Measurements from ENCODE around the gene RPH3AL. TPM values are rescaled to one million over a fixed set of nuclear protein-coding genes. Genes with fewer than 3 reads are reported as not detected.

Gene RPH3AL
- total and polyA plus RNA-seq, 2 of the 8 experiments (the other 6 are each of a cell fraction or from before 2014, with no cell fraction given) = 5.6 to 5.8 TPM

- no peak for FAIRE-seq
- no peak for DNase-seq (ENCODE audit: low read depth in 1 of 2, low spot score in 2 of 2)
- Histone ChIP-seq H3K4me3 (ENCODE audit: extremely low read depth in 1 of 4, insufficient read depth in 2 of 4, low read depth in 3 of 4, low read length in 4 of 4) (no peak overlapping the region), H3K23ac (ENCODE audit: insufficient read length) (no peak overlapping the region), H3K79me1 (ENCODE audit: low read depth, low read length) (no peaks in the 10 kb centered on the region), H2BK15ac (ENCODE audit: low read length) (no peak overlapping the region), H3K79me2 (ENCODE audit: control insufficient read depth in 1 of 2, insufficient read depth in 2 of 2, low read length in 2 of 2) (no peaks in the 10 kb centered on the region), H2AFZ (ENCODE audit: low read length) (no peak overlapping the region), H3K23me2 (ENCODE audit: low read depth, low read length) (no peaks in the 10 kb centered on the region), H3K36me3 (ENCODE audit: control insufficient read depth in 2 of 4, insufficient read depth in 4 of 4, low read length in 3 of 4) (no peaks in the 10 kb centered on the region), H3K18ac (ENCODE audit: extremely low read depth, low read length) (no peak overlapping the region), H2BK12ac (ENCODE audit: low read depth, low read length) (no peak overlapping the region), H4K91ac (replicated peaks; ENCODE audit: insufficient read length, low read length) (no peak overlapping the region), H4K5ac (ENCODE audit: insufficient read length, low read depth, low read length) (no peak overlapping the region), H2BK120ac (replicated peaks; ENCODE audit: low read depth, low read length) (no peak overlapping the region), H2BK20ac (ENCODE audit: low read length) (no peak overlapping the region), H3K4me2 (ENCODE audit: insufficient read depth in 1 of 2, low read depth in 2 of 2, low read length in 2 of 2) (no peak overlapping the region), H3K27ac (ENCODE audit: low read depth, low read length) (no peak overlapping the region), H2BK5ac (ENCODE audit: low read depth, low read length) (no peak overlapping the region), H3K4ac (replicated peaks; ENCODE audit: insufficient read length, low read depth, low read length) (no peak overlapping the region), H3K9ac (replicated peaks in 1 of 4; ENCODE audit: extremely low read depth in 1 of 4, low read depth in 3 of 4, low read length in 3 of 4) (no peak overlapping the region), H4K8ac (ENCODE audit: extremely low read depth, insufficient read depth, low read length) (no peak overlapping the region), H3K9me3 (ENCODE audit: insufficient read depth in 2 of 2, low read depth in 1 of 2, low read length in 1 of 2) (no peaks in the 10 kb centered on the region), H3K4me1 (replicated peaks in 1 of 4; ENCODE audit: control insufficient read depth in 3 of 4, insufficient read depth in 4 of 4, low read length in 3 of 4) (no peaks in the 10 kb centered on the region), H3K14ac (ENCODE audit: insufficient read length) (no peak overlapping the region), H3K56ac (replicated peaks; ENCODE audit: insufficient read length, low read depth, low read length) (no peak overlapping the region), H2AK5ac (ENCODE audit: low read depth, low read length) (no peak overlapping the region), H3K27me3 (replicated peaks in 1 of 4; ENCODE audit: control insufficient read depth in 3 of 4, extremely low read depth in 1 of 4, insufficient read depth in 3 of 4, low read length in 3 of 4) (peaks cover 0 to 4% (median 0%) of the 10 kb centered on the region in 4 experiments; a peak in 1 of 7 replicates), H4K20me1 (replicated peaks in 1 of 2; ENCODE audit: control insufficient read depth in 1 of 2, insufficient read depth in 2 of 2, low read length in 2 of 2) (no peaks in the 10 kb centered on the region)
- 87% methylated on average over 10 of the region's 10 CpGs; no CpG with 5 or more reads in 1 of the 2 experiments for WGBS, 2 experiments (ENCODE audit: extremely low coverage in 1 of 2, insufficient coverage in 1 of 2, insufficient read length in 1 of 2, insufficient replicate concordance in 2 of 2, low coverage in 1 of 2, low lambda C conversion rate in 2 of 2, missing lambda C conversion rate in 1 of 2)
- POLR2A ChIA-PET (ENCODE audit: partially characterized antibody) = interaction anchor here (1.4 to 2.0 kb wide), 2 partner anchors 86 to 110 kb away, joined by 3 to 8 read pairs; no protein-coding TSS in a partner anchor
- CTCF ChIA-PET (ENCODE audit: partially characterized antibody) = interaction anchor here (1.1 to 3.1 kb wide), 4 partner anchors 9 to 128 kb away, joined by 4 to 29 read pairs (median 6); no protein-coding TSS in a partner anchor
- no peak for TF ChIP-seq PHF8 (conservative IDR thresholded peaks at IDR 0.05; ENCODE audit: low read depth, low read length)
- TF ChIP-seq SIX5 (IDR thresholded peaks at IDR 0.05; ENCODE audit: low read depth, low read length) = no peak
- no peak for TF ChIP-seq CEBPB (IDR thresholded peaks at IDR 0.05; ENCODE audit: low read depth, low read length)
- TF ChIP-seq POLR2A (IDR thresholded peaks at IDR 0.05; ENCODE audit: control extremely low read depth in 1 of 2, low read depth in 2 of 2, low read length in 2 of 2) = no peak
- TF ChIP-seq JUN (IDR thresholded peaks at IDR 0.05; ENCODE audit: low read depth, low read length) = no peak
- no peak for TF ChIP-seq NANOG (IDR thresholded peaks at IDR 0.05; ENCODE audit: insufficient read depth, low read depth, low read length, poor library complexity, severe bottlenecking)
- no peak for TF ChIP-seq TAF7 (optimal IDR thresholded peaks at IDR 0.05; ENCODE audit: borderline replicate concordance, low read depth, low read length)
- no peak for TF ChIP-seq KDM1A (IDR thresholded peaks at IDR 0.05; ENCODE audit: borderline replicate concordance, low read length)
- TF ChIP-seq CHD2 (IDR thresholded peaks at IDR 0.05; ENCODE audit: low read length) = no peak
- no peak for TF ChIP-seq USF2 (IDR thresholded peaks at IDR 0.05; ENCODE audit: low read length)
- TF ChIP-seq SUZ12 (IDR thresholded peaks at IDR 0.05; ENCODE audit: low read length) = no peak
- no peak for TF ChIP-seq SAP30 (IDR thresholded peaks at IDR 0.05; ENCODE audit: insufficient read depth, insufficient replicate concordance, low read length)
- no peak for TF ChIP-seq SIN3A (conservative IDR thresholded peaks at IDR 0.05 in 1 of 2, IDR thresholded peaks at IDR 0.05 in 1 of 2; ENCODE audit: low read depth in 1 of 2, low read length in 2 of 2)
Observed at GRCh38 chr17:292016-292415, 60.6 kb downstream of the RPH3AL start.

Measured in H1 (cell line).